ENCODE data around the gene HCN2.

GRCh38 chr19:623175-623916 lies 33.7 kb downstream of the HCN2 start:
- no peak for TF ChIP-seq POLR2AphosphoS2 (IDR thresholded peaks at IDR 0.05; ENCODE audit: low read depth, low read length)
- no peak for TF ChIP-seq PCBP2 (optimal IDR thresholded peaks at IDR 0.05; ENCODE audit: low read depth, low read length, poor library complexity, severe bottlenecking)
- TF ChIP-seq HOMEZ (CRISPR knock-in tag; IDR thresholded peaks at IDR 0.05; ENCODE audit: low read depth) = no peak
- no peak for TF ChIP-seq ZNF446 (CRISPR knock-in tag; IDR thresholded peaks at IDR 0.05)
- no peak for TF ChIP-seq POLR2A (IDR thresholded peaks at IDR 0.05; ENCODE audit: insufficient read depth in 1 of 2, low read depth in 2 of 2, low read length in 2 of 2)
- no peak for TF ChIP-seq POLR2AphosphoS5 (IDR thresholded peaks at IDR 0.05; ENCODE audit: low read depth, low read length)

All from HepG2 (cell line).